IMR-90 (cell line): ENCODE measurements around the gene DPH6. TPM values are rescaled to one million over a fixed set of nuclear protein-coding genes. Genes with fewer than 3 reads are reported as not detected.

Experiments
- ATAC-seq: fragments of 200-7000 bp; cut with Tn5 transposase; 2 replicates; pipeline ENCODE4 v1.9.1; 2020; ENCODE audit warnings: low read depth, mild to moderate bottlenecking, moderate library complexity
- BruUV-seq: library from RNA; stranded (reverse); fragments of 400-500 nt; replicated peaks from 2 replicates; lab custom pipeline; 2021; lab: Mats Ljungman, UMichigan
- CTCF ChIA-PET: fragments of 300-600 bp; formaldehyde crosslinking; extraction: SDS; loops from one replicate; lab custom pipeline; 2021; ENCODE audit warnings: antibody characterized with exemption; lab: Yijun Ruan, JAX
- POLR2A ChIA-PET: fragments of 300-600 bp; sonication (Branson Sonifier 250); formaldehyde crosslinking; loops from one replicate; lab custom pipeline; 2022; ENCODE audit warnings: antibody characterized with exemption; ENCODE audit not compliant: unreplicated experiment; lab: Charles Lee
- DNase-seq: peaks from one replicate; pipeline ENCODE4 v3.0.0; 2013
- H2AFZ ChIP-seq: replicated peaks from 2 replicates; pipeline ENCODE3; 2013; ENCODE audit warnings: low read length, mild to moderate bottlenecking; ENCODE audit not compliant: poor library complexity
- H2AK5ac ChIP-seq: 2 replicates; pipeline ENCODE4 v1.6.1; 2013; ENCODE audit warnings: low read depth, low read length, inconsistent platforms
- H2AK9ac ChIP-seq: replicated peaks from 2 replicates; pipeline ENCODE3; 2013; ENCODE audit warnings: mild to moderate bottlenecking, low read depth, low read length, moderate library complexity; ENCODE audit not compliant: poor library complexity
- H2BK120ac ChIP-seq: 2 replicates; pipeline ENCODE4 v1.6.1; 2013; ENCODE audit warnings: low read depth, low read length, inconsistent platforms
- H2BK15ac ChIP-seq: 3 replicates; pipeline ENCODE4 v1.6.1; 2013; ENCODE audit warnings: low read depth, low read length, inconsistent platforms
- H2BK20ac ChIP-seq: 2 replicates; pipeline ENCODE4 v1.6.1; 2013; ENCODE audit warnings: low read depth, mild to moderate bottlenecking, inconsistent platforms, low read length, moderate library complexity
- H2BK5ac ChIP-seq: 2 replicates; pipeline ENCODE4 v1.6.1; 2013; ENCODE audit warnings: mild to moderate bottlenecking, low read depth, low read length, inconsistent platforms; ENCODE audit not compliant: poor library complexity, severe bottlenecking
- H3K14ac ChIP-seq: replicated peaks from 2 replicates; pipeline ENCODE4 v1.6.1; 2013; ENCODE audit warnings: low read depth, low read length, inconsistent platforms
- H3K18ac ChIP-seq: 2 replicates; pipeline ENCODE4 v1.6.1; 2013; ENCODE audit warnings: low read depth, low read length, control low read depth
- H3K23ac ChIP-seq: 2 replicates; pipeline ENCODE4 v1.6.1; 2013; ENCODE audit warnings: low read depth, low read length, inconsistent platforms
- H3K27ac ChIP-seq: 2 replicates; pipeline ENCODE4 v1.5.1; 2013; ENCODE audit warnings: mild to moderate bottlenecking, control low read depth, low read length; ENCODE audit not compliant: insufficient read depth
- H3K27me3 ChIP-seq: 2 replicates; pipeline ENCODE4 v1.6.1; 2013; ENCODE audit warnings: low read length; ENCODE audit not compliant: control insufficient read depth, insufficient read depth
- H3K36me3 ChIP-seq: 2 replicates; pipeline ENCODE4 v1.6.1; 2013; ENCODE audit warnings: low read length, mixed read lengths; ENCODE audit not compliant: control insufficient read depth, insufficient read depth
- H3K4ac ChIP-seq: 2 replicates; pipeline ENCODE4 v1.6.1; 2013; ENCODE audit warnings: low read depth, low read length, inconsistent platforms
- H3K4me1 ChIP-seq: 2 replicates; pipeline ENCODE4 v1.6.1; 2013; ENCODE audit warnings: low read length, mixed read lengths; ENCODE audit not compliant: control insufficient read depth, insufficient read depth
- H3K4me2 ChIP-seq: 2 replicates; pipeline ENCODE4 v1.6.1; 2013; ENCODE audit warnings: low read depth, mild to moderate bottlenecking, control low read depth, low read length, moderate library complexity
- H3K4me3 ChIP-seq: 2 replicates; pipeline ENCODE4 v1.5.1; 2013; ENCODE audit warnings: low read depth, mild to moderate bottlenecking, control low read depth, low read length, moderate library complexity; ENCODE audit not compliant: insufficient read depth
- H3K56ac ChIP-seq: 2 replicates; pipeline ENCODE4 v1.6.1; 2013; ENCODE audit warnings: low read length, inconsistent platforms; ENCODE audit not compliant: insufficient read depth; ENCODE audit errors: extremely low read depth
- H3K79me1 ChIP-seq, 2 experiments: 2 replicates each; pipeline ENCODE4 v1.6.1; 2013; ENCODE audit warnings: low read length in 2 of 2, inconsistent platforms in 1 of 2, low read depth in 1 of 2
- H3K9ac ChIP-seq: 2 replicates; pipeline ENCODE4 v1.6.1; 2013; ENCODE audit warnings: low read depth, low read length, control low read depth
- H3K9me1 ChIP-seq: 2 replicates; pipeline ENCODE4 v1.6.1; 2013; ENCODE audit warnings: low read length, inconsistent platforms; ENCODE audit not compliant: insufficient read depth
- H3K9me3 ChIP-seq: 2 replicates; pipeline ENCODE4 v1.6.1; 2013; ENCODE audit warnings: low read length; ENCODE audit not compliant: control insufficient read depth, insufficient read depth
- H4K20me1 ChIP-seq: 2 replicates; pipeline ENCODE4 v1.6.1; 2013; ENCODE audit warnings: low read length, inconsistent platforms; ENCODE audit not compliant: insufficient read depth
- H4K5ac ChIP-seq: 2 replicates; pipeline ENCODE4 v1.6.1; 2013; ENCODE audit warnings: mild to moderate bottlenecking, low read depth, low read length, control low read depth
- H4K8ac ChIP-seq, 2 experiments: 2 replicates each; pipeline ENCODE4 v1.6.1; 2013; ENCODE audit warnings: low read depth in 2 of 2, low read length in 2 of 2, control low read depth in 1 of 2, inconsistent platforms in 1 of 2
- H4K91ac ChIP-seq: 2 replicates; pipeline ENCODE4 v1.6.1; 2013; ENCODE audit warnings: low read depth, low read length, inconsistent platforms; ENCODE audit not compliant: insufficient read depth
- CEBPB ChIP-seq: IDR thresholded peaks from 2 replicates; pipeline ENCODE4 v1.6.1; 2012; ENCODE audit warnings: low read depth, low read length, improper control_type of control experiment
- MAZ ChIP-seq: IDR thresholded peaks from 2 replicates; pipeline ENCODE4 v1.6.1; 2012; ENCODE audit warnings: low read depth, mild to moderate bottlenecking, low read length, improper control_type of control experiment, moderate library complexity, borderline replicate concordance
- dilution Hi-C: fragments of 300-500 bp; cut with HindIII; formaldehyde crosslinking; loops from one replicate; pipeline ENCODE4 v1.14.3; 2018; ENCODE audit warnings: low sequenced_read_pairs; ENCODE audit not compliant: unreplicated experiment
- in situ Hi-C: fragments of 300-500 bp; cut with MboI; formaldehyde crosslinking; loops from 3 replicates; pipeline ENCODE4 v1.14.3; 2019; ENCODE audit warnings: low sequenced_read_pairs, inconsistent platforms, mixed read lengths
- intact Hi-C: fragments of 100-400 bp; cut with micrococcal nuclease; formaldehyde crosslinking; loops from 2 replicates; pipeline ENCODE4 v1.10.0; 2022
- polyA plus RNA-seq, 3 experiments: library from polyadenylated mRNA; depleted of rRNA; stranded (reverse); fragments of >200 nt; gene quantifications; 2 replicates each; pipeline ENCODE4 v1.2.3, GENCODE V29; 2012; ENCODE audit warnings: low replicate concordance in 1 of 3
- total RNA-seq: library from RNA; depleted of rRNA; stranded (reverse); fragments of >200 nt; gene quantifications from 2 replicates; pipeline ENCODE4 v1.2.3, GENCODE V29; 2012

DPH6 gene
- total and polyA plus RNA-seq, 2 of the 4 experiments (the other 2 are of a cell fraction), result 6.1 to 8.1 TPM

DNA sequence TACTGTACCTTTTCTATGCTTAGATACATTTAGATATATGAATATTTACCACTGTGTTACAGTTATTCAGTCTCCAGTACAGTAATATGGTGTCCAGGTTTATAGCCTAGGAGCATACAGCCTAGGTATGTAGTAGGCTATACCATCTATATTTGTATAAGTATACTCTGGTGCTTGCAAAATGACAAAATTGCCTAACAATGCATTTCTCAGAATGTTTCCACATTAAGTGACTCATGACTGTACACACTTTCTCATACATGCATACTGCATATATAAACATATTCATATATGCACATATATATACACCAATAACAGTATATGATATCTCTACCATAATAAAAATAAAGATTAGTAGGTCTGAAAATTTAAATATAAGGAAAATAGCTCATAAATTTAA lies 169.3 kb downstream of the DPH6 start:
- Histone ChIP-seq H3K4me2 (no peak overlapping the region), H3K4me3 (no peak overlapping the region), H3K23ac (no peak overlapping the region), H2BK20ac (no peak overlapping the region), H3K9me1 (no peaks in the 10 kb centered on the region), H3K79me1 (no peaks in the 10 kb centered on the region), H4K20me1 (no peaks in the 10 kb centered on the region), H3K4me1 (no peaks in the 10 kb centered on the region), H2BK15ac (no peak overlapping the region), H3K36me3 (no peaks in the 10 kb centered on the region; the same call in 1 of the 2 replicates), H2AK9ac (no peak overlapping the region), H3K4ac (no peak overlapping the region), H3K56ac (no peak overlapping the region), H3K27ac (no peak overlapping the region), H3K18ac (no peak overlapping the region), H2AFZ (no peak overlapping the region), H3K9ac (no peak overlapping the region), H3K27me3 (no peaks in the 10 kb centered on the region), H3K14ac (no peak overlapping the region), H3K9me3 (no peaks in the 10 kb centered on the region), H4K91ac (no peak overlapping the region), H2BK5ac (no peak overlapping the region), H4K5ac (no peak overlapping the region), H2BK120ac (no peak overlapping the region), H4K8ac (no peak overlapping the region), H2AK5ac (no peak overlapping the region)
- in situ Hi-C loops, result no loop called here
- DNase-seq, result peak; percentile 13
- CTCF ChIA-PET, result no interaction called here
- intact Hi-C loops, result no loop called here
- ATAC-seq, result no peak
- no TSS peak for BruUV-seq
- TF ChIP-seq CEBPB (peak; percentile 27; the same call in 1 of the 2 replicates), MAZ (no peak)
- POLR2A ChIA-PET, result no interaction called here
- dilution Hi-C loops, result no loop called here
